AG10803 (cell line): ENCODE measurements around the gene TRPM1.

Experiments used
- DNase-seq: peaks from one replicate; pipeline ENCODE4 v3.0.0; 2010; ENCODE audit warnings: low read depth
- H3K4me3 ChIP-seq: 2 replicates; pipeline ENCODE4 v1.5.1; 2011; ENCODE audit warnings: mild to moderate bottlenecking, low read length, control low read depth
- TF ChIP-seq, protein P1 (sequence below): conservative IDR thresholded peaks from 2 replicates; pipeline ENCODE4 v1.5.1; 2011; ENCODE audit warnings: mild to moderate bottlenecking, low read length, control low read depth, inconsistent platforms

TRPM1 gene

DNA sequence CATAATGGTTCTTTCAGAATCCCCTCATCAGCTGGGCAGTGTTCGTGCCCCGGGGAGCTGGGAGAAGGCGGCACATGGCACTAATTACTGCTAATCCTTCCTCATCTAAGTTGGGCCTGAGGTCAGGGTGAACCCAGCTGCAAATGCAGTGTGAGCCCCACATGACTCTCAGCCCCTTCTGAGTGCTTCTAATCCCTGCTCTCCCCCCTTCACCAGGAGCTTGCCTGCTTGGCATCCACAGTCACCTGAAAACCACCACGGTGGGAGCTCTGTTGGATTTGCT lies 455 bp upstream of the TRPM1 start:
- TF ChIP-seq, protein P1, sequence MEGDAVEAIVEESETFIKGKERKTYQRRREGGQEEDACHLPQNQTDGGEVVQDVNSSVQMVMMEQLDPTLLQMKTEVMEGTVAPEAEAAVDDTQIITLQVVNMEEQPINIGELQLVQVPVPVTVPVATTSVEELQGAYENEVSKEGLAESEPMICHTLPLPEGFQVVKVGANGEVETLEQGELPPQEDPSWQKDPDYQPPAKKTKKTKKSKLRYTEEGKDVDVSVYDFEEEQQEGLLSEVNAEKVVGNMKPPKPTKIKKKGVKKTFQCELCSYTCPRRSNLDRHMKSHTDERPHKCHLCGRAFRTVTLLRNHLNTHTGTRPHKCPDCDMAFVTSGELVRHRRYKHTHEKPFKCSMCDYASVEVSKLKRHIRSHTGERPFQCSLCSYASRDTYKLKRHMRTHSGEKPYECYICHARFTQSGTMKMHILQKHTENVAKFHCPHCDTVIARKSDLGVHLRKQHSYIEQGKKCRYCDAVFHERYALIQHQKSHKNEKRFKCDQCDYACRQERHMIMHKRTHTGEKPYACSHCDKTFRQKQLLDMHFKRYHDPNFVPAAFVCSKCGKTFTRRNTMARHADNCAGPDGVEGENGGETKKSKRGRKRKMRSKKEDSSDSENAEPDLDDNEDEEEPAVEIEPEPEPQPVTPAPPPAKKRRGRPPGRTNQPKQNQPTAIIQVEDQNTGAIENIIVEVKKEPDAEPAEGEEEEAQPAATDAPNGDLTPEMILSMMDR: no peak
- DNase-seq: no peak

DNA sequence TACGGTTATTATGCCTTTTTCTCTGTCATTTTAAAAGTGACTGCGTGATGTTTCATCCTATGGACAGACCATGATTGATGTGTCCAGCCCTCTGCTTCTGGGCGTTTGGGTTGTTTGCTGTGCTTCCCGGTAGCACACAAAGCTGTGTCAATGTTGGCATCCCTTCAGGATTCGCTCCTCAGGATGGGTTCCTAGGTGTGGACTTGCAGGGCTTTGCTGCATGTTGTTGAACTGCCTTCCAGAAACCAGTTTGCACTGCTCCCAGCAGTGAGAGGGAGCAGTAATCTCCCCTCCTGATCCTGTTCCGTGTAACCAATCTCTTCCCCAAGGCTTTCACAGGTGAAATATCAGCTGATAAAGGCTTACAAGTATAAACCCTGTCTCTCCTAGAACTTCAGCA lies 787 bp downstream of the TRPM1 start:
- DNase-seq: no peak
- no peak overlapping the region for H3K4me3 ChIP-seq
- TF ChIP-seq, protein P1: no peak

More for the DNA sequence above, 455 bp upstream of the TRPM1 start:
- no peak overlapping the region for H3K4me3 ChIP-seq

- H3K4me3 ChIP-seq: no peak overlapping the region
- DNase-seq: no peak
- TF ChIP-seq, protein P1: no peak
Observed at GRCh38 chr15:31098953-31099740, 2.4 kb downstream of the TRPM1 start.

GRCh38 chr15:31098491-31098917 lies 3.0 kb downstream of the TRPM1 start:
- H3K4me3 ChIP-seq: no peak overlapping the region
- TF ChIP-seq, protein P1: no peak
- no peak for DNase-seq

DNA sequence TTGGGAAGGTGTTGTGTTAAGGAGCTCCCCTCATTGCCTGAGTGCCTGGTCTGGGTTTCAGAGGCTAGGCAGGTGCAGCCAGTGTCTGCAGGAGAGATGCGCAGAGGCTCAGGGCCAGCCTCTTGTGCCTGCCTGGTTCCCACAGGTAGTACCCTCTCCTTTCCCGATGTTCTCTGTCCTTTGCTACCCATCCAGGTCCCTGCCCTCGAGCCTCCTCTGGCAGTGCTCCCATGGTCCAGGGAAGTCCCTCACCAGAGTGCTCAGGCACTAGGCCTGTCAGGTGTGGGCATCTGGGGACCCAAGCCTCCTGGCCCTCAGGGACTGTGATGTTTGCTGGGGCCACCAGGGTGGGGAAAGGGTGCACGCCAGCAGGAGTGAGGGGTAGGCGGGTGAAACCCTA lies 5.0 kb downstream of the TRPM1 start:
- TF ChIP-seq, protein P1: no peak
- H3K4me3 ChIP-seq: no peak overlapping the region
- DNase-seq: no peak

- peak; percentile 50 for DNase-seq
- TF ChIP-seq, protein P1: no peak
- no peak overlapping the region for H3K4me3 ChIP-seq
Observed at GRCh38 chr15:31091481-31091880, 10.0 kb downstream of the TRPM1 start.

GRCh38 chr15:31090766-31091165 lies 10.8 kb downstream of the TRPM1 start:
- DNase-seq: no peak
- TF ChIP-seq, protein P1: no peak
- no peak overlapping the region for H3K4me3 ChIP-seq
